ENCODE measurements around the gene RIT1.

RIT1 gene

DNA sequence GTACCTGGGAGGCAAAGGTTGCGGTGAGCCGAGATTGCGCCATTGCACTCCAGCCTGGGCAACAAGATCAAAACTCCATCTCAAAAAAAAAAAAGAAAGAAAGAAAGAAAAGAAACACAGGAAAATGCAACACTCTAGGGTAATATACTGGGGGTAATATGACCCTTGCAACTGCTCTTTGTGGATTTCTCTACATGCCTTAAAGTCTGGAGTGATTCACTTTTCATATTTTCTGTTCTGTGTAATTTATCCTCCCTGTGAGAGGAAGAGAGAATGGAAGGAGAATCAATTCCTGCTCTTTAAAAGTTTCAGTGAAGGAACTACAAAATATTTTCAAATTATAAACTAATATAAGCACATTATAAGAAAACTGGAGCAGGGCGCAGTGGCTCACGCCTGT is 22.7 kb downstream of the RIT1 start:
- no peak for DNase-seq

DNA sequence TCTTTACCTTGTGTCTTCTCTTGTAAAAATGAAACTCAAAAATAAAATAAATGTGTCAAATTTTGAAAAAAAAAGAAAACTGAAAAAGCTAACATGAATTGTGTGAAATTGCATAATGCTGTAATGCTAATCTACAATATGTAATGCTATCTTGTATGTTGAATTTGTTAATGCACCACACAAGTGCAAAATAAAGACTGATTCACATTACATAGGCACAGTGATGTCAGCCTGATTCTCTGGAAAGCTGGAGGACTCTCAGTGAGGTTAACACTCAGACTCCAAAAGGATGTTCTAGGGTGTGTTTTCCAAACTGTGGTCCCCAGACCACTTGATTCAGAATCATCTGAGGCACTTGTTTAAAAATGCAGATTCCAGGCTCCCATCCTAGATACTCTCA is 26.2 kb downstream of the RIT1 start:
- DNase-seq = no peak

DNA sequence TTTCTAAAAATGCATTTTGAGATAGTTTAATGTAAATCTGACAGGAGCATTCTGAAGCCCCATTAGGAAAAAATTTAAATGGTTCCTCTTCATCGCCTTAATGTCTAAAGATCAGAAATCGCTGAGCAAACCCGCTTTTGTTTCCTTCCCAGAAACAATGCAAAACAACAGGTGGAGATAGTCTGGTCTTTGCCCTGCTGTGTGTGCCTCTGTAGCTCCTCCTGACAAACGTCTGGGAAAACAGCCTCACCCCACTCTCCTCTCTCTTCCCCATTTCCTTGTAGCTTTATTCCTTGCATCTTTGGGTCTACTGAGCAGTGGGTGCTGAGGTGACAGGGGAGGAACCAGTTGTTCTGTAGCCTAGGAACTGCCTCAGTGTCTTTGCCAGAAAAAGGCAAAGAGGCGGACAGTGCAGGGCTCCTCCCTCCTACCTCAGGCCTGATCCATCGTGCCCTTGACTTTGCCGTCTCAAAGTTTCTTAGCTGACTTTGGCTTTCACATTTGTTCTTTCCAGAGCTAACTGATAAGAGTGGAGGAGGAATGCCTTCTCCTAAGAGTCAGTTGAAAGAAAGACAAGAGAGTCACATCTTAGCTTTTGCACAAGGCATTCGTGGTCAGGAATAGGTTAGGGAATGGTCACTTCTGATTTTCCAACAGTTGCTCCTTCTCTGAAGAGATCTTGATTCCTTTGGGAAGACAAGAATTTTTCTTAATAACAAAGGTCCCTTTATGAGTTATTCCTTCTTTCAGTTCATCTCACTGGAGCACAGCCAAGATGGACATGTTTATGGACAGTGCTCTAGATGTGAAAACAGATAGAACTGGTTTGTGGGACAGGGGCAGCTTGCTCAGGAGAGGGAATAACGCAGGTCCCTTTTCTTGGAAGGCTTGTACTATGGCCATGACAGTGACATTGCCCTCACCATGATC is 26.9 kb downstream of the RIT1 start:
- DNase-seq = no peak

DNA sequence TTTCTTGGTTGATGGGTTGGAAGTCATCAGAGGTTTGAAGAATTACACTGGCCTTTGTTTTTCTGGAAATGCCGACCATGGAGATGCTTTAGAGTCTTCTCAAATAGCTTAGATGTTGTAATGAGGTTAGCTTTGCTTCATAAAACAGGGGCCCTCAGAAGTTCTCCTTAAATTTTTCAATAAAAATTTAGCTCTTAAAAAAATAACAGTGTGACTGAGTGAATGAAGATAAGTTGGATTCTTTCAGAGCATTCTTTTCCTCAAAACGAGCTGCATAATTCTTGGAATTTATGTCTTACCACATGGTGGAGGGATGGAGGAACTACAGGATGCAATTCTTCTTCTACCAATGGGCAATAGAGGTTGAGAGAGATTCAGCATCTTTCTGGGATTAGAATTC is 28.4 kb downstream of the RIT1 start:
- DNase-seq = no peak

DNA sequence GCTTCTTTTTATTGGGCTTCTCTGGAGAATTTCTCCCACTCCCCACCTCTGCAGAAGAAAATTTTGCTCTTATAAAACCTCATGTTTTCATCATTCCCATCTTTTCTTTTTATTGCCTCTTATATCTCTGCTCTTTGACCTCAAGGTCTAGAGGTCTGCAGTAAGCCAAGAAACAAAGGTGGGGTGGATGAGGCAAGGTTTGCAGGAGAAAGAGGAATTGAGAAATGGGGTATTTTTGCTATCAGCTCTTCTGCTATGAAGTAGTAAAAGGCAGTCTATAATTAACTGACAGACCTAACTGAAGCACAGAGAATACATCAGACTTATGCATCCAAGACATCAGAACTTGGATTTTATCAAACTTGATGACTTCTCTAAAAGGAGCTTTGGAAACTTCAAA is 28.9 kb downstream of the RIT1 start:
- DNase-seq = no peak

DNA sequence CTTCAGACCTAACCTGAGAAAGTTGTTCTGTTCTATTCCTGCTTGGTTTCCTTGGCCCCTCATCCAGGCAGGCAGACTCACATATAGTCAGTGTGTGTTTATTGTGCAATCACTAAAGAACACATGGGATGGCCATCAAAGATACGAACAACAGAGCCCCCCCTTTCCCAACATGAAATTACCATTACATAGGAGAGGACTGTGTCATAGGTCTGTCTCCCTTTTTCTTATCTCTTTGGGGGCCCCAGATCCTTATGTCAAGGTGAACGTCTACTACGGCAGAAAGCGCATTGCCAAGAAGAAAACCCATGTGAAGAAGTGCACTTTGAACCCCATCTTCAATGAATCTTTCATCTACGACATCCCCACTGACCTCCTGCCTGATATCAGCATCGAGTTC is 30.2 kb downstream of the RIT1 start:
- no peak for DNase-seq

DNA sequence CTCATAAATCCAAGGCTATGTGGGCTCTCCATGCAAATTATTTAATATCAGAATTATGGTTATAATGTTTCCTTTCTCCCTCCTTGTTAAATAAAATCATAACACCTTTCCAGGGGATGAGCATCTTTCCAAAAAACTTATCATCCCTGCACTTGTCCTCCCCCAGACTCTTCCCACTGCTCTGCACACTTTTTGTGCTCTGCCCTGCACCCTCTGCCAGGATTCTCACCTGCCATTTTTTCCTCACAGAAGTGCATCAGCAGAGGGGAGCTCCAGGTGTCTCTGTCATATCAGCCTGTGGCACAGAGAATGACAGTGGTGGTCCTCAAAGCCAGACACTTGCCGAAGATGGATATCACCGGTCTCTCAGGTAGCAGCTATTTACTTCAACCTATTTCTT is 30.9 kb downstream of the RIT1 start:
- DNase-seq = no peak

DNA sequence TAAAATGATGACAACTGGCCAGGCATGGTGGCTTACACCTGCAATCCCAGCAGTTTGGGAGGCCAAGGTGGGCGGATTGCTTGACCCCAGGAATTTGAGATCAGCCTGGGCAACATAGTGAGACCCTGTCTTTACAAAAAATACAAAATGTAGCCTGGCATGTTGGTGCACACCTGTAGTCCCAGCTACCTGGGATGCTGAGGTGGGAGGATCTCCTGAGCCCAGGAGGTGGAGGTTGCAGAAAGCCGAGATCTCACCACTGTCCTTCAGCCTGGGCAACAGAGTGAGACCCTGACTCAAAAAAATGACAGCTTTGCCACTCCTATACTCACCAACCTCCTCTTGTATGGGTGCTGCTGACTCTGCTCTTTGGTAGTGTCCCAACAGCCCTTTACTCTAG is 33.2 kb downstream of the RIT1 start:
- DNase-seq = no peak

DNA sequence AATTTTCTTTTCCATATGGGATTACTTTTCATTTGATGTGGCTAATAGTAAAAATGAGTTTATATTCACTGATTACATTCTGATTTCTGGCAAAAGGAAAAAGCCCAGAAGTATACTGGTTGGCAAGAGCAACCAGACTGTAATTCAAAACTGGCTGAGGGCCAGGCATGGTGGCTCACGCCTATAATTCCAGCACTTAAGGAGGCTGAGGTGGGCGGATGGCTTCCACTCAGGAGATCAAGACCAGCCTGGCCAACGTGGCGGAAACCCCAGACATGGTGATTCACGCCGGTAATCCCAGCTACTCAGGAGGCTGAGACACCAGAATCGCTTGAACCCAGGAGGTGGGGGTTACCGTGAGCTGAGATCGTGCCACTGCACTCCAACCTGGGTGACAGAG is 37.3 kb downstream of the RIT1 start:
- DNase-seq = no peak

DNA sequence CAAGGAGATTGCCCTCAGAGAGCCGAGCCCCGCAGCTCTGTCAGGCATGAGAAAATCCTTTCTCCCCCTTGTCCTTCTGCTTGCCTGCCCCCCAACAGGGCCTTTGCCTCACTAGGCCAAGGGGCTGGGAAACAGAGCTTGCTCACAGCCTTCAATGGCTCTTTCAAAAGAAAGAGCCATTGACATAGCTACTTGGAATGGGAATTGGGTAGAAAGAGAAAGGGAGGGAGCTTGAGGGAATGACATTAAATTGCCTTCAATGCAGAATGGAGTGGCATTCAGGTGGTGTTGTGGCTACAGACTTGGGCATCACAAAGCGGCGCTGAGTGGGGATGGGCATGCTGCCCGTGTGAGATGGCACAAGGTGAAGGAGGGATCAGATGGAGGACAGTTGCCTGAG is 38.6 kb downstream of the RIT1 start:
- no peak for DNase-seq

DNA sequence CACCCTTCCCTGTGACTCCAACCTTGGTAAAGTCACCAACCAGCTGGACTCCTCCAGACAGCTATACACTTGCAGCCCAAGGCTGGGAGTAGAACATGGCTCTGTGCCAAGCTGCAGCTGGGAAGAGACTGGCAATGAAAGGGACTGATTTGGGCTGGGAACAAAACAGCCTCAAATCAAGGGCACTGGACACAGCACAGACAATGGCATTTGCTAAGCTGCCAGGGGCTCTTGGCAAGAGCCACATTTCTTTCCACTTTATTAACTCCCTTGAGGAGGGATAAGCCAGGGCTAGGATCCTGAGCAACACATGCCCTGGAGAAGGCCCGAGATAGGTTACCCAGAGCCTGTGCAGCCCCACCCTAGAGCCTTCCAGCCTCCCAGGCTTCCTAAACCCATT is 39.8 kb downstream of the RIT1 start:
- DNase-seq = no peak

DNA sequence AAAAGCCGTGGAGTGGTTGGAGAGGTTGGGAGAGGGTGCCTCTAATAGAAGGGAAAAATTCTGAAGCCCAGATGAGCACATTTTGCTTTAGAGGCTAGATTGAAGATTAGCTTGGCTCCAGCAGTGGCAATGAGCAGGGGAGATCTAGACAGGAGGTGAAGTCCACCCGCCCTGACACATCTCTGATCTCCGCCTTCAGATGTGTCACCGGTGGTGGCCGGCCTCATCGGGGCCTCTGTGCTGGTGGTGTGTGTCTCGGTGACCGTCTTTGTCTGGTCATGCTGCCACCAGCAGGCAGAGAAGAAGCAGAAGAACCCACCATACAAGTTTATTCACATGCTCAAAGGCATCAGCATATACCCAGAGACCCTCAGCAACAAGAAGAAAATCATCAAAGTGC is 43.4 kb downstream of the RIT1 start:
- no peak for DNase-seq

DNA sequence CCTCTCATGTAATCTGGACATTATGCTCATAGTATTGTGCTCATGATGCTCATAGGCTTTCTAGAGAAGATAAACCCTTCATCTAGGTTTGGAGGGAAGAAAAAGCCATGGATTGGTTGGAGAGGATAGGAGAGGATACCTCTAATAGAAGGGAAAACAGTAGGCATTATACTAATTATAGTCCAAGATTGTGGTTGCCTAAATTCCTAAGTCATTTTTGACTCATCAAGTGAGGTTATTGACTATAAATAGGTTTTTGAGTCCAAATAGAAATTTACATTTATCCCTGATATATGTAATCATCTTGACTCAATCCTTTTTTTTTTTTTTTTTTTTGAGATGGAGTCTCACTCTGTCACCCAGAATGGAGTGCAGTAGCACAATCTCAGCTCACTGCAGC is 46.8 kb downstream of the RIT1 start:
- DNase-seq = no peak

DNA sequence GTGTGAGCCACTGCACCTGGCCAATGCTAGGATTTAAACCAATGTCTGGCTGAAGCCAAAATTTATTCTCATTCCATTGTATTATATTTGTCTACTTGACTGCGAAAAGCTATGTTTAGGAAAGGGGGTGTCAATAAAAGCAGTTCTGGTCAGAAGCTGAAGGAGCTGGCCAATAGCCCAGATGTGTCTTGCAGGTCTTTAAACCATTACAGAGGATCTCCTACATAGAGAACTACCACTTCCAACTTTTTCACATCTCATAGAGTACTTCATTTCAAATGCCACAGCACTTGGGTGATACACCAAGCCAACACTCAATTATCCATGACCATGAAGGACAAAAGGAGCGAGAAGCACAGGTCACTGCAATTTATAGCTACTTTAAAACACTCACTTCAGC is 49.3 kb downstream of the RIT1 start:
- DNase-seq = no peak

DNA sequence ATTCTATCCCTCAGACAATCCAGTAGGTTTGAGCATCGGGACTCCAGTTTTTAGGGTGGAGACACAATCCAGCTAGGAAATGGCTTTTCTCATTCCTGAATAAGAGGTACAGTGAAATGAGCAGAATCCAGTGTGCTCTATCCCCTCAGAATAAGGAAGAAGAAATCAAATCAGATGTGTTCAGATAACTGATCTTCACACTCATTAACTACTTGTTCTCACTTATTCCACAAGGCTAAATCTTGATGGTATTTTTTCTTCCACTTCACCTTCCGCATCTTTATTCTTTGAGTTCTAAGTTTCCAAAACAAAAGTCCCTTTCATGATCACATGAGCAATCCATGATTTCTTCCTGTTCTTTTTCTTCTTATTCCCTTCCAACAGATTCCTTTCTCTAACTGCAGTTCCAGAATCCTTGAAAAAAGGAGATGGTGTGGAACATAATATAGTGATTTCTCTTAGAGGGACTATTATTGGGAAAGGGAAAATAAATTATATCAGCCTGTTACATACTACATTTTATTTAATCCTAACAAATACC is 50.1 kb downstream of the RIT1 start:
- no peak for DNase-seq

DNA sequence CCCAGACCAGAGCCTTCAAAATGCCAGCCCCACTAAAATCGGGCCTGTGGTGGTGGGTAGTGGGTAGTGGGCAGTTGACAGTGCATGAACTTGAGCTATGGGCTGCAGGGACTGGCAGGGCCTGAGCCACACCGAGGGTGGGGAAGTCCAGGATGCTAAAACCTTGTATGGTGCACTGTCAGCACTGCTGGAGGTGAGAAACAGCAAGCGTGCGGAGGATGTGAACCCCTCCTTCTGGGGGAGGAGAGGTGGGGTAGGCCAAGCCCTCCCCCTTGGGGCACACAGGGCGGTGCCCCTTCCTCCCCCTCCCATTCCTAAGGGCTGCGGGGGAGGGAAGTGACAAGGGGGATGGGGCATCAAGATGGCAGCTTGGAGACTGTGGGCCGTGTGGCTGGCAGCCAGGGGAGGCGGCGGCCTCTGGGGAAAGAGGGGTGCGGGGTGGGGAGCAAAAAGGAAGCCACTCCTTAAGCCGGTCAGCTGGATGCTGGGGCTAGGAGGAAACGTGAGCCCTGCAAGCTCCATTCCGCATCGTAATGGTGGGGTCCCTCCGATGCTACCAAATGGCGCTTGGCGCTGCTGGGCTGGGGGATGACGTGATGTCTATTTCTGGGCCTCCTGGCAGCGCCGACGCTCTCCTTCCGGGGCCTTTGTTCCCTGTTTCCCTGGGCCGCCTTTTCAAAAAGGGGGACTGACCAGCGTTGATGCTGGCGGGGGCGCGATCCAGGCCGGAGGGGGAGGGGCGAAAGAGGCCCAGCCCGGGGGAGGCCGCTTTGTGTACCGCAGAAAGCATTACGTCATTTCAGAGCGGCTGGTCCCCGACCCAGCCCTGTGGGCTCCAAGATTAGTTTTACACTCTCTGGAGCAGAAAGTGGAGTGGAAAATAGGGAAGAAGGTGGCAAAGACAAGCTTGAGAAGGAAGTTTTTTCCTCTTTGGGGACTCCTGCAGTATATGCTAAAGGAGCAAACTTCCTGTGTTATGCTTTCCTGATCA is 51.0 kb downstream of the RIT1 start:
- peak; percentile 85 for DNase-seq

DNA sequence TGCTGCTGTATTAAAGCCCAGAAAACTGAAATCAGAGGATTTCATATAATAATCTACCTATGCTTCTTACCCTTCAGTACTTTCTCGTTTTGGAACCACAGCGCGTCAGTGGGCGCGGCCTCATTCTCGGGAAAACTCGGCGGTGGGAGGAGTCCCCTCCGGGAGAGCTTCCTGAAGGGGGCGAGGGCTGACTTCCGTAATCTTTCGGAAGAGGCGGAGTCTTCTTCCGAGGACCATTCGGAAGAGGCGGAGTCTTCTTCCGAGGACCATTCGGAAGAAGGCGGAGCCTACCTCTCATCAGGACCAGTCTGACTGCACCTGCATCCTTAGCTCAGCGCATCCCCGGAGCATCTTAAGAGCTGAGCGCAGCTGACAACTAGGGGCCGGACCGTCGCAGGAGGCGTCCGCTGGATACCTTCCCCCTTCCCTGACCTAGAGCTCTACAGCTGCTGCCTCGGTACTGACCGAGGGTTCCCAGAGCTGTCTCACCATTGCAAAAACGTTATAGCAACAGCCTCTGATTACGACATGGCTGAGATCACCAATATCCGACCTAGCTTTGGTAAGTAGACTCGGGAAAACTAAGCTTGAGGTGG is 51.8 kb downstream of the RIT1 start, which contains the start of gene SYT11:
TSS of gene SYT11 (plus strand) at position 334 of the 596 bp plus-strand sequence. CDS start at position 529, 195 bp downstream.
- peak; percentile 98 for DNase-seq

DNA sequence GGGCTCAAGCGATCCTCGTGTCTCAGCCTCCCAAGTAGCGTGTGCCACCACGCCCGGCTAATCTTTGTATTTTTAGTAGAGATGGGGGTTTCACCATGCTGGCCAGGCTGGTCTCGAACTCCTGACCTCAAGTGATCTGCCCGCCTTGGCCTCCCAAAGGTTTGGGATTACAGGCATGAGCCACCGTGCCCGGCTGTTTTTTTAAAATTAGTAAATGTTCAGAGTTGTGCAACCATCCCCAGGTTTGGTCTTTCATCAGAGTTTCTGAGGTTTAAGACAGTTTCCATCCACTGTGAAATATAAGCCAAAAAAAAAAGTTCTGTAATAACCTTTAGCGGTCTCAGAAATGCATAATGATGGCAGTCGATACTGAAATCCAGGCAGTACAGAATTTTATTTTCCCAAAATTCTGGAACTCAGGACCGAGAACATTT is 52.3 kb downstream of the RIT1 start:
- peak; percentile 62 for DNase-seq

DNA sequence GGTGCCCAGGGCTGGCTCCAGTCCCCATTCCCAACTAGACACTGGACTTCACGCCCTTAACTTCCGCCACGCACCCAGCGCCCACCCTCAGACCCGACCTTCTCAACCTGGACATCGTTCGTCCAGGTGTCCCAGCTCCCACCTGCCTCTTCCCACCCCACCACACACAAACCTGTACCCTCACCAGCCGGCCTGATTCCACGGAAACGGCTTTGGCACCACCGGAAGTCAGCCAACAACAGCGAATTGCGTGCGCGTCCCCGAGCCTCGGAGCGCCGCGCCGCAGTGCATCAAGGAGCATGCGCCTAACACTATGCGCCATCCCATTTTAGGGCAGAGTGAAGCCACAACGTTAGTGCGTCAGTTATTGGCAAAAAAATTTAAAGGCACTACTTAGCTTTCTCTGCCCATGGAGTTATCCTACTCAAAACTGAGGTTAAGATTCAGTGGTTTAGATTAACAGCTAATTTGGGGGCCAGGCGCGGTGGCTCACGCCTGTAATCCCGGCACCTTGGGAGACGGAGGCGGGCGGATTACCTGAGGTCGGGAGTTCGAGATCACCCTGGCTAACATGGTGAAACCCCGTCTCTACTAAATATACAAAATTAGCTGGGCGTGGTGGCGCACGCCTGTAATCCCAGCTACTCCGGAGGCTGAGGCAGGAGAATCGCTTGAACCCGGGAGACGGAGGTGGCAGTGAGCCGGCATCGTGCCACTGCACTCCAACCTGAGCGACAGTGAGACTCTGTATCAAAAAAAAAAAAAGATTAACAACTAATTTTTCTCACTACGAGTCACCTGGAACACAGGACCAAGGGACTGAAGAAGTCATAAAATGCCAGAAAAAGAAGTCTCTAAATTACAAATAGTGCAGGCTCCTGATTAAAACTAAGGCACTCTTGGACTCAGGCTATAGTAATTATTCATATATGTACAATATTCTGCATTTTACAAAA is 53.9 kb downstream of the RIT1 start, which contains the start of gene GON4L:
TSS of gene GON4L (minus strand) at position 240 of the 956 bp plus-strand sequence. CDS start 3,434 bp downstream, outside the sequence.
- DNase-seq = peak; percentile 96

DNA sequence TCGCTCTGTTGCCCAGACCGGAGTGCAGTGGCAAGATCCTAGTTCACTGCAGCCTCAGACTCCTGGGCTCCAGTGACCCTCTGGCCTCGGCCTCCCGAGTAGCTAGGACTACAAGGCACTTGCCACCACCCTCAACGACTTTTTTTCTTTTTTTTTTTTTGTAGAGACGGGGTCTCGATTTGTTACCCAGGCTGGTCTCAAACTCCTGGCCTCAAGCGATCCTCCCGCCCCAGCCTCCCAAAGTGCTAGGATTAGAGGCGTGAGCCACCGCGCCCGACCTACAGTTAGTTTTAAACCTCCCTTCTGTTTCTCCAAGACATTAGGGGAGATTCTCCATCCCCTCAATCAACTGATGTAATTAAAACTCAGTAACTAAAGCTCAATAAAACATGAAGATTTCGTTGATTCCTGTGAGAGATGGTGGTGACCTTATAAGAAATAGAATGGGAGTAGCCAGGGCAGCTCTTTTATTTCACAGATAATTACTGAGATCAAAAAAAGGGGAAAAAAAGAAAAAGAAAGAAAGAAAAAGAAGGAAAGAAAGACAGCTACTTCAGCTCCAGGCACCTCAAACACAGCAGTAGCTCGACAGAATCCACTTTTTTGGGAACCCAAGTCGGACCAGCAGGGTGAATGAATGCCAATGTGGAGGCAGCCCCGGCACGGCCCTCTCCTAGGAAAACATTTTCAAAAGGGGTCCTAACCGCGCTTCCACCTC is 54.7 kb downstream of the RIT1 start:
- no peak for DNase-seq

DNA sequence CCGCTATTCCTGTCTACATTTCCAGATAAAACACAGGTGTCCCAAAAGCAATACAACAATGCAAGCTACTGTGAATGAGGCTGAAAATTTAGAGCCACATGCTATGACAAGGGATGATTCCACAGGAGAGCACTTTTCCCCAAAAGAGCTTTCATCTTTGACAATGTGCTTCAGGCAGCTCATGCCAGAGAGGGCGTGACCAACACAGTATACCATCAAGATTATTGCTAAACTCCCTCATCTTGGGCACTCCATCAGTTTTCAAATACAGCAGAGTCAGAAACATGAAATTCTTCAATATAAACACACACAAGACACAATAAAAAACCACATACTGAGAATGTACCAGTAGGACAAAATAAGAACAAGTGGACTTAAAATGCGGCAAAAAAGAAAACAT is 60.8 kb downstream of the RIT1 start:
- no peak for DNase-seq
